Cardiac muscle cell (in vitro differentiated cells and primary cell): Measurements from ENCODE around the gene ENTPD6. TPM values are rescaled to one million over a fixed set of nuclear protein-coding genes. Genes with fewer than 3 reads are reported as not detected.

Experiments
- DNase-seq, 2 donors: peaks; one replicate each; pipeline versions ENCODE4 v3.0.0 to v3.0.0-alpha.2; 2010 to 2017; ENCODE audit warnings: low read depth in 1 of 2, low spot score in 1 of 2
- H3K27ac ChIP-seq: fragments of 200-600 bp; sonication (generic); 2 replicates; pipeline ENCODE4 v1.5.1; 2016
- H3K27me3 ChIP-seq: fragments of 200-600 bp; sonication (generic); 2 replicates; pipeline ENCODE4 v1.6.0; 2016; ENCODE audit warnings: control low read depth
- H3K36me3 ChIP-seq: fragments of 200-600 bp; sonication (generic); 2 replicates; pipeline ENCODE4 v1.5.1; 2016; ENCODE audit warnings: control low read depth
- H3K4me1 ChIP-seq: fragments of 200-600 bp; sonication (generic); 2 replicates; pipeline ENCODE4 v1.8.1; 2017; ENCODE audit warnings: low read depth, mild to moderate bottlenecking, mixed run types
- H3K4me3 ChIP-seq: fragments of 200-600 bp; sonication (generic); 2 replicates; pipeline ENCODE4 v1.5.1; 2016; ENCODE audit warnings: mild to moderate bottlenecking
- H3K9me3 ChIP-seq: fragments of 200-600 bp; sonication (generic); 2 replicates; pipeline ENCODE4 v1.5.1; 2017; ENCODE audit warnings: low read depth, mild to moderate bottlenecking, control low read depth
- polyA plus RNA-seq: library from polyadenylated mRNA; unstranded; fragments of >200 nt; fragmentation: Nextera tagmentation; extraction: Ambion mirVana; gene quantifications from 2 replicates; pipeline ENCODE4 v1.2.1, GENCODE V29; 2016
- total RNA-seq: library from RNA; depleted of rRNA; stranded (reverse); fragments of >200 nt; gene quantifications from 2 replicates; pipeline ENCODE4 v1.2.3, GENCODE V29; 2016
- TF ChIP-seq, protein P1 (sequence below): IDR thresholded peaks from 2 replicates; pipeline ENCODE4 v1.5.1; 2012; ENCODE audit warnings: low read depth, mild to moderate bottlenecking, low read length

The ENTPD6 gene
- total and polyA plus RNA-seq, 2 experiments from 2014 or later: 95.7 to 107 TPM

DNA sequence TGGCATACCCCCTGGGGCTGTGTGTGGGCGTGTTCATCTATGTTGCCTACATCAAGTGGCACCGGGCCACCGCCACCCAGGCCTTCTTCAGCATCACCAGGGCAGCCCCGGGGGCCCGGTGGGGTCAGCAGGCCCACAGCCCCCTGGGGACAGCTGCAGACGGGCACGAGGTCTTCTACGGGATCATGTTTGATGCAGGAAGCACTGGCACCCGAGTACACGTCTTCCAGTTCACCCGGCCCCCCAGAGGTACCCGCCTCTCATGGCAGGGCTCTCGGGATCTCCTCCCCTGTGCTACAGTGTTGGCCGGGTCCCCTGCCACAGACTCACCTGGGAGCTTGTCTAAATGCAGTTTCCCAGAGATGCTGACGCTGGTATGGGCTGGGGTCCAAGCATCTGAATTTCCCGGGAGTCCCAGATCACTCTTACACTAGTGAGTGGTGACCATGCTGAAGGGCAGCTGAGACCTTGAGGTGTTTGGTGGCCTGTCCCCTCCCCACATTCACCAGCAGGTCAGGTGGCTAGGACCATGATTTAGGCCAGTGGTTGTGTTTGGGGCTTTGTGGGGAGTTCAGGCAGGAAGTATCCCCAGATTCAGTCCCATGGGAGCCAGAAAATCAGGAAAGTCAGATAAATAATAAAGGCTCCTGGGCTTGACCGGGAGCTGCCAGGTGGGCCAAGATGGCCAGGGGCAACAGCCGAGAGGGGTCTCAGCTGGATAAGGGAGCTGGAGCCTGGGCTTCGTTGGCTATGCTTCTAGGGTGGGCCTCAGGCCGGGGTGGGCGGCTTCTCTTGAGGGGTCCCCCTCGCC, 11.8 kb downstream of the ENTPD6 start:
- Histone ChIP-seq H3K4me3 (no peak overlapping the region), H3K36me3 (peaks cover 8% of the 10 kb centered on the region), H3K27ac (no peak overlapping the region), H3K9me3 (no peaks in the 10 kb centered on the region), H3K4me1 (no peaks in the 10 kb centered on the region), H3K27me3 (no peaks in the 10 kb centered on the region)
- DNase-seq: no peak
- TF ChIP-seq, protein P1, sequence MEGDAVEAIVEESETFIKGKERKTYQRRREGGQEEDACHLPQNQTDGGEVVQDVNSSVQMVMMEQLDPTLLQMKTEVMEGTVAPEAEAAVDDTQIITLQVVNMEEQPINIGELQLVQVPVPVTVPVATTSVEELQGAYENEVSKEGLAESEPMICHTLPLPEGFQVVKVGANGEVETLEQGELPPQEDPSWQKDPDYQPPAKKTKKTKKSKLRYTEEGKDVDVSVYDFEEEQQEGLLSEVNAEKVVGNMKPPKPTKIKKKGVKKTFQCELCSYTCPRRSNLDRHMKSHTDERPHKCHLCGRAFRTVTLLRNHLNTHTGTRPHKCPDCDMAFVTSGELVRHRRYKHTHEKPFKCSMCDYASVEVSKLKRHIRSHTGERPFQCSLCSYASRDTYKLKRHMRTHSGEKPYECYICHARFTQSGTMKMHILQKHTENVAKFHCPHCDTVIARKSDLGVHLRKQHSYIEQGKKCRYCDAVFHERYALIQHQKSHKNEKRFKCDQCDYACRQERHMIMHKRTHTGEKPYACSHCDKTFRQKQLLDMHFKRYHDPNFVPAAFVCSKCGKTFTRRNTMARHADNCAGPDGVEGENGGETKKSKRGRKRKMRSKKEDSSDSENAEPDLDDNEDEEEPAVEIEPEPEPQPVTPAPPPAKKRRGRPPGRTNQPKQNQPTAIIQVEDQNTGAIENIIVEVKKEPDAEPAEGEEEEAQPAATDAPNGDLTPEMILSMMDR: no peak

- Histone ChIP-seq H3K4me3 (no peak overlapping the region), H3K9me3 (no peaks in the 10 kb centered on the region), H3K36me3 (peaks cover 8% of the 10 kb centered on the region), H3K27me3 (no peaks in the 10 kb centered on the region), H3K4me1 (no peaks in the 10 kb centered on the region), H3K27ac (no peak overlapping the region)
- DNase-seq: no peak
- TF ChIP-seq, protein P1: no peak
Observed at GRCh38 chr20:25207960-25208534, 12.5 kb downstream of the ENTPD6 start.

GRCh38 chr20:25209400-25209799, 13.9 kb downstream of the ENTPD6 start:
- no peaks in the 10 kb centered on the region for H3K9me3 ChIP-seq
- H3K4me1 ChIP-seq: no peaks in the 10 kb centered on the region
- H3K4me3 ChIP-seq: no peak overlapping the region
- no peak for DNase-seq
- peaks cover 14% of the 10 kb centered on the region for H3K36me3 ChIP-seq
- TF ChIP-seq, protein P1: no peak
- no peaks in the 10 kb centered on the region for H3K27me3 ChIP-seq
- H3K27ac ChIP-seq: no peak overlapping the region

- H3K9me3 ChIP-seq: no peaks in the 10 kb centered on the region
- H3K4me1 ChIP-seq: no peaks in the 10 kb centered on the region
- peaks cover 14% of the 10 kb centered on the region for H3K36me3 ChIP-seq
- no peak for DNase-seq
- H3K4me3 ChIP-seq: no peak overlapping the region
- TF ChIP-seq, protein P1: no peak
- no peak overlapping the region for H3K27ac ChIP-seq
- H3K27me3 ChIP-seq: no peaks in the 10 kb centered on the region
Observed at GRCh38 chr20:25209911-25210310, 14.4 kb downstream of the ENTPD6 start.

- no peak overlapping the region for H3K4me3 ChIP-seq
- no peak for DNase-seq
- H3K27ac ChIP-seq: no peak overlapping the region
- H3K9me3 ChIP-seq: no peaks in the 10 kb centered on the region
- no peaks in the 10 kb centered on the region for H3K4me1 ChIP-seq
- peaks cover 22% of the 10 kb centered on the region for H3K36me3 ChIP-seq
- H3K27me3 ChIP-seq: no peaks in the 10 kb centered on the region
- TF ChIP-seq, protein P1: no peak
Observed at GRCh38 chr20:25211273-25211672, 15.8 kb downstream of the ENTPD6 start.
